HG03095 (cell line): ENCODE measurements around the gene SHKBP1.
"Not testable (repeated sequence)": the region's sequence is repeated elsewhere in the genome, so short reads cannot be mapped to it uniquely, and the experiment has no call there.

Experiments
- ATAC-seq: cut with Tn5 transposase; IDR thresholded peaks from one replicate; pipeline ENCODE4 v1.9.1; 2021; ENCODE audit warnings: moderate library complexity; ENCODE audit not compliant: unreplicated experiment

The SHKBP1 gene

DNA sequence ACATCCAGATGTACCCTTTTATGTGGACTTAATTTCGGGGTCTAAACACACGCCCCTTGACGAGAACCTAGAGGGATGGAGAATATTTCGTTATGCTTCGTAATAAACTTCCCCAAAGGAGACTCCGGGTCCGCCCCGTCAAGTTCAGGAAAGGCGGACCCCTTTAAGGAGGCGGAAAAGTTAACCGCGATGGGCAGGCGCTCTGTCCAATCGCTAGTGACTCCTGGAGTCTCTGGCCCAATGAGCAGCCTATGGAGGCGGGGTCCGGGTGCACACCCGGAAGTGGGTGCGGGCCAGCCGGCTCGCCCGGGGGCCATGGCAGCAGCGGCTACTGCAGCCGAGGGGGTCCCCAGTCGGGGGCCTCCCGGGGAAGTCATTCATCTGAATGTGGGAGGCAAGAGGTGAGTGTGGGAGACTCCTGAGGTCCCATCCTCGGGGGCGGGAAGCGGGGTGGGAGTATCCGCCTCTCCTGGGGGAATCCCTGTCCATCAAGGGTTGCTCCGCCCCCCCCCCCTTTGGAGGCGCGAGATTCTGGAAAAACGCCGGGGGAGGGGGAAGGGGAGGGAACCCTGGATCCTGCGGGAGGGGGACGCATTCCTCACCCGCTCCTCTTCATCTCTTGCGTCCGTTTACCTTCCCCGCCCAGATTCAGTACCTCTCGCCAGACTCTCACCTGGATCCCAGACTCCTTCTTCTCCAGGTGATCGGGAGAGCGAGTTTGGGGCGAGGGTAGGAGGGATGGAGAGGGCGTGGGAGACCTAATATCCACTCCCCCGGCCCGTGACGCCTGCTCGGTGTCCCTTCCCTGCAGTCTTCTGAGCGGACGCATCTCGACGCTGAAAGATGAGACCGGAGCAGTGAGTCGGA lies at the start of gene SHKBP1:
SHKBP1 (plus strand) TSS at position 289 of the 867 bp plus-strand sequence; CDS start at position 316, 27 bp downstream.
- peak; percentile 91 for ATAC-seq

DNA sequence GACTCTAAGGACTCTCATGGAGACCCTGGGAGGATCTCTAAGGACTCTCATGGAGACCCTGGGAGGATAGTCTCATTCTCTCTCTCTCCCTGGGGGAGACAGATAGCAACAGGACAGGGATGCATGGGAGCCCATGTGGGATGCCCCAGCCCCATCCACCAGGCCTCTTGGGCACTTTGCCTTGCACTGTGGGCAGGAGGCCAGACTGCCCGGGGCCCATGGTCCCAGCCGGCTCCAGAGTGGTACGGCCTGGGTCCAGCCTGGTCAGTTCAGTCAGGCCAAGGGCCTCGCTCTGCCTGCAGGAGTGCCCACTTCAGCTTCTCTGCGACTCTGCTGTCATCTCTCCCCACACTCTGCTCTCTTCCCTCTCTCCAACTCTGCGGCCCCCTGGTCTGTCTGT lies 48.6 kb upstream of the SHKBP1 start:
- no peak for ATAC-seq

DNA sequence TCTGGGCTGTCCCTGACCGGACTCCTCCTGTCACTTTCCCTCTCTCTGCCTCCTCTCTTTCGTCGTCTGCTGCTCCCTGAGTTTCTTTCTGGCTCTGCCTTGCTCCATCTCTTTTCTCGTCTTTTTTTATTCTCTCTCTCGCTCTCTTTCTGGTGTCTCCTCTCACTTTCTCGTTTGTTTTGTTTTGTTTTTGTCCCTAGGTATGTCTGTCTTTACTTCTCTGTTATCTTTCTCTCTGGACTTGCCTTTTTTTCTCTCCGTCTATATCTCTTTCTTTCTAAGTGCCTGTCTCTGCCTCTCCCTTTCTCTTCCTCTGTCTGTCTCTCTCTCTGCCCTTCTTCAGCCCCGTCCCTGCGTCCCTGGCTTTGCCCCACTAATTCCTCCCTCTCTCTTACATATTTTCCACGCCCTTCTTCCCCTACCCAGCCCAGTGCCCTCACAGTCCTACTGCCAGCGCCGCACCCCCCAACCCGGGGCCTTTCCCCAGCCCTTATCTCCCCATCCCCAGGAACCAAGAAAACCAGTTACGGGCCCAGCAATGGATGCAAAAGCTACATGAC lies 48.1 kb upstream of the SHKBP1 start:
- no peak for ATAC-seq

DNA sequence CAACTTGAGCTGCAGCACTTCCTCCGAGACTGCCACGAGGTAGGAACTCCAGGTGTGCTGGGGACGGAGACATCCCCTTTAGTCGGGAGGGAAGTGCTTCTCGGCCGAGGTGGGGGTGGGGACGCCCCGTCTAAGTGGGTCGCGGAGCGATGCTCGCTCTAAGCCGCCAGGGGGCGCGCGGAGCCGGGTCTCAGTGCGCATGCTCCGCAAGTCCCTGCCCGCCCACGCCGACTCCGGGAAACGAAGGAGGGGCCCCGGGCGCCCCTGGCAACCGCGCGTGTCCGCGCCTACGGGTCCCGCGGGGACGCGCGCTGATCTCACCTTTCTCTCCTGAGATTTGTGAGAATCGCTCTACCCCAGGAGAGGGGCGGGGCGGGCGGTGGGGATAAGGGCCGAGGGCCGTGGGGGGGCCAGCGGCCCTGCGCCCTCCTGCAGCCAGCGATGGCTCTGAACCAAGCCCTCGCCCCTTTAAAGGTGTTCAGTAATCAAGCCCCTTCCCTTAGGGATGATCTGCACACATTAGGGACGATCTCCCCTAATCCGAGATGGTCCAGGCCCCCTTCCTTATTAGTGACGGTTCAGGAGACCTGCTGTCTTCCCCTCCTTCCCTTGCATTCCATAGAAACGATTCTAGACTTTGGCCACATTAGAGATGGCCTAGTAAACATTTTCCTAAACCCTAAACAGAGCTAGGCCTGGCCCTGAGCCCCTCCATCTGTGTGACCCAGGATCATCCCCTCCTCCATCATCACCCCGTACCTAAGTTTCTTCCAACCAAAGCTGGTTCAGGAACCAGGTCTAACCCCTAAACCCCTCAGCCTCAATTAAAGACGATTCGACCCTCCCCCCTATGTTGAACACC lies 47.3 kb upstream of the SHKBP1 start:
- no peak for ATAC-seq

GRCh38 chr19:40530091-40530901 lies 46.4 kb upstream of the SHKBP1 start:
- ATAC-seq, result no peak

GRCh38 chr19:40533508-40533907 lies 43.2 kb upstream of the SHKBP1 start:
- ATAC-seq, result no peak

DNA sequence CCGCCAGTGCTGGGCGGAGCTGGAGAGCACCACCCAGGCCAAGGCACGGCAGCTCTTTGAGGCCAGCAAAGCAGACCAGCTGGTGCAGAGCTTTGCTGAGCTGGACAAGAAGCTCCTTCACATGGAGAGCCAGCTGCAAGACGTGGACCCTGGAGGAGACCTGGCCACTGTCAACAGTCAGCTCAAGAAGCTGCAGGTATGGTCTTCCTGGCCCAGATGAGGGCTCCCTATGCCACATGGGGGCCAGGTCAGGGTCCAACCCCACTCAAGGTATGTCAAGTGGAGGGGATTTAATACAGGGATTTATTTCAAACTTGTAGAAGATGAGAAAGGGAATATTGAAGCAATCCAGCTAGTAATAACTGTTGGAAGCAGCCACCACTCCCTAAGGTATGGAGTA lies 42.5 kb upstream of the SHKBP1 start:
- ATAC-seq, result no peak

DNA sequence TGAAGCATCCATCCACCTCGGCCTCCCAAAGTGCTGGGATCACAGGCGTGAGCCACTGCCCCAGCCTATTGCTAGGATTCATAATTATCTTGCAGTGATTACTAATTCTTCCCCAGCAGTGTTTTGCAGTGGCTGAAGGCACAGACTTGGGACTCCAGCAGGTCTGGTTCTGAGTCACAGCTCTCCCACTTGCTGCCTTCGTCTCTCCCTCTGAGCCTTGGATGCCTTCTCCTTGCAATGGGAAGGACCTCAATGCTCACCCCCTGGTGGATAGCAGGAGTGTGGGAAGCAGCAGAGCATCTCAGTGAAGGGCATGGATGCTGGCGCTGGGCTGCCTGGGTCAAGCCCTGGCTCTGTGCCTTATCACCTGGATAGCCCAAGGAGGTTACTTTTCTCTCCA lies 37.6 kb upstream of the SHKBP1 start:
- ATAC-seq, result no peak

DNA sequence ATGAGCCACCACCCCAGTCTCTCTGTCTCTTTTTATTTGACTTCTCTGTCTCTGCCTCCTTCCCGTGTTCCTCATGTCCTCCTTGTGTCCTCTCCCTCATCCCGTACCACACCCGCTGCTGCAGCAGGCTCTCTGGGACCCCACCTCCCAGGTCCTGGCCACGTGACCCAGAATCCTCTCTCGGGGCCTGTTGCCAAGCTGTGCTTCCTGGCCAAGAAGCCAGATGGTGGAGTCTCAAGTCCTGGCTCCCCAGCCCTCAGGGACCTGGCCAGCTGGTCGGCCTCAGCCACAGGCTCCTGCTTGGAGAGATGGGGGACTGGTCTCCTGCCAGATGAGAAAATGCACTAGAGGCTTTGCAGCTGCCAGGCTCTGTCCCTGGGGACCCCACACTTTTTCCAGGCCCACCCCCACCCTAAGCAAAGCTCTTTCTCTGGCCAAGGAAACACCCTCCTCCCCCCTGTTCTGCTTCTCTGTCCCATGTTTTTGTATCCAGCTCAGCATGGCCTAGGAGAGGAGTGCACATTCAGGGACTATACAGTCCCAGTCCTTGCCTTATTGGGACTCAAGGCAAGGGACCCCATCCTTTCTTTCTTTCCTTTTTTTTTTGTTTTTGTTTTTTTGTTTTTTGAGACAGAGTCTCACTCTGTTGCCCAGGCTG lies 34.3 kb upstream of the SHKBP1 start:
- ATAC-seq, result no peak

- ATAC-seq, result no peak
Observed at GRCh38 chr19:40543029-40543597, 33.6 kb upstream of the SHKBP1 start.

GRCh38 chr19:40546153-40546841 lies 30.4 kb upstream of the SHKBP1 start:
- ATAC-seq, result not testable (repeated sequence)

- not testable (repeated sequence) for ATAC-seq
Observed at GRCh38 chr19:40547190-40547589, 29.5 kb upstream of the SHKBP1 start.

GRCh38 chr19:40547836-40548235 lies 28.8 kb upstream of the SHKBP1 start:
- no peak for ATAC-seq

- no peak for ATAC-seq
Observed at GRCh38 chr19:40549007-40549708, 27.5 kb upstream of the SHKBP1 start.

DNA sequence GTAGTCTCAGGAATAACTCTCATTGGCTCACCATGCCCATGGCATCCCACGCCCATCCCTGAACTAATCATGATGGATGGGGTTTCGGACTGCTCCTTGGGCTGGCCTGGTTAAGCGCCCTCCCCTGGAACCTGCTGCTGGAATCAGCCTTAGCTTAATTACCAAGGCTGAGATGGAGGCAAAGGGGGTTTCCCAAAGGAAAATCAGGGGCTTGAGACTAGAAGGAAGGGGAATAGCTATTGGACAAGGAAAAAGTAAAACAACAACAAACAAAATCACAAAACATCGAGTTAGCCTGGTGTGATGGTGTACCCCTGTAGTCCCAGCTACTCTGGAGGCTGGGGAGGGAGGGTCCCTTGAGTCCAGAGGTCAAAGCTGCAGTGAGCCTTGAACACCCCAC lies 25.7 kb upstream of the SHKBP1 start:
- ATAC-seq, result no peak

GRCh38 chr19:40552848-40553247 lies 23.8 kb upstream of the SHKBP1 start:
- no peak for ATAC-seq

GRCh38 chr19:40553885-40554857 lies 22.5 kb upstream of the SHKBP1 start:
- ATAC-seq, result no peak
